NCI-H1048 (cell line): Measurements from ENCODE around the gene PCDHGA2.
"Not testable (repeated sequence)": the region's sequence is repeated elsewhere in the genome, so short reads cannot be mapped to it uniquely, and the experiment has no call there.

Experiments used
- DNase-seq: peaks from one replicate; lab custom pipeline; 2025; lab: John Stamatoyannopoulos, UW

The PCDHGA2 gene

GRCh38 chr5:141346017-141346416 lies 7.5 kb downstream of the PCDHGA2 start:
- not testable (repeated sequence) for DNase-seq

DNA sequence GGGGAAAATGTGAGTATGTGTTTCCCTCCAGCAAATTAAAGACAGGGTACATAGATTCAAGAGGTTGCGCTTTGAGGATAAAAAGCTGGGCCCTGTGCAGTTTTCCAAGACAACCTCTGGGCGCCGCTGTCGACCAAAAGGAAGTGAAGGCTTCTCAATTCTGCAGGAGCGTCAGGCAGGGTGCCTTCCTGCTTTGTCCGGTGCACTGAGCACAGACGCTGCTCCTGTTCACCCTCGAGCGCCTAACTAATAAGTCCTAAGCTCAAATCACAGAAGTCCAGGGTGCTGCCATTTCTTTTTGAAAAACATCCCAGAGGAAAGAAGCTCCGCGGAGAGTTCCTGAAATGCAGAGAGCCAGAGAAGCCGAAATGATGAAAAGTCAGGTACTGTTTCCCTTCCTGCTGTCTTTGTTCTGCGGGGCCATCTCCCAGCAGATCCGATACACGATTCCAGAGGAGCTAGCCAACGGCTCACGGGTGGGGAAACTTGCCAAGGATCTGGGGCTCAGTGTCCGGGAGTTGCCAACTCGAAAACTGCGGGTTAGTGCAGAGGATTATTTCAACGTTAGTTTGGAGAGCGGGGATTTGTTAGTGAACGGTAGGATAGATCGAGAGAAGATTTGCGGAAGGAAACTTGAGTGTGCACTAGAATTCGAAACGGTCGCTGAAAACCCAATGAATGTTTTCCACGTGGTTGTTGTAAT lies 11.5 kb downstream of the PCDHGA2 start, which contains the start of gene PCDHGB1:
Gene PCDHGB1 (plus strand): TSS at position 183 of the 703 bp plus-strand sequence. CDS start 162 bp downstream, at position 345.
- no peak for DNase-seq

- no peak for DNase-seq
These were observed 13.0 kb downstream of the PCDHGA2 start for GRCh38 chr5:141351591-141351990.

GRCh38 chr5:141354900-141355469 lies 16.4 kb downstream of the PCDHGA2 start, which contains the start of gene PCDHGA4:
TSS of gene PCDHGA4 (plus strand) at chr5:141355021. CDS start at chr5:141355108, 87 bp downstream.
- DNase-seq = no peak

DNA sequence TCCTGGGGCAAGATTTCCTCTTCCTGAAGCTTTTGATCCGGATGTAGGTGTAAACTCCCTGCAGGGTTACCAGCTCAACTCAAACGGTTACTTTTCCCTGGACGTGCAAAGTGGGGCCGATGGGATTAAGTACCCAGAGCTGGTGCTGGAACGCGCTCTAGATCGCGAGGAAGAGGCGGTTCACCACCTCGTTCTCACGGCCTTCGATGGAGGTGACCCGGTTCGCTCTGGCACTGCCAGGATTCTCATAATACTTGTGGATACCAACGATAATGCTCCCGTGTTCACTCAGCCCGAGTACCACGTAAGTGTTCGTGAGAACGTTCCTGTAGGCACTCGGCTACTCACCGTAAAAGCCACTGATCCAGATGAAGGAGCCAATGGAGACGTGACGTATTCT lies 17.1 kb downstream of the PCDHGA2 start:
- DNase-seq = no peak

DNA sequence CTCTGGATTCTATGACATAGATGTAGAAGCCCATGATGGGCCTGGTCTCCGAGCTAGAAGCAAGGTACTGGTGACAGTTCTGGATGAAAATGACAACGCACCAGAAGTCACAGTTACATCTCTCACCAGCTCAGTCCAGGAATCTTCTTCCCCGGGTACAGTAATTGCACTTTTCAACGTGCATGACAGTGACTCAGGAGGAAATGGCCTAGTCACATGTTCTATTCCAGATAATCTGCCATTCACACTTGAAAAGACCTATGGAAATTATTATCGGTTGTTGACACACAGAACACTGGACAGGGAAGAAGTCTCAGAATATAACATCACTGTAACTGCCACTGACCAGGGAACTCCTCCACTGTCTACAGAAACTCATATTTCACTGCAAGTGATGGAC lies 17.6 kb downstream of the PCDHGA2 start:
- DNase-seq = no peak

- no peak for DNase-seq
These were observed 18.4 kb downstream of the PCDHGA2 start for GRCh38 chr5:141356950-141357349.

GRCh38 chr5:141359790-141360426 lies 21.3 kb downstream of the PCDHGA2 start, which contains the start of gene PCDHGB2:
TSS of gene PCDHGB2 (plus strand) at chr5:141359994. CDS start at chr5:141360136, 142 bp downstream.
- DNase-seq = no peak

- no peak for DNase-seq
These were observed 22.1 kb downstream of the PCDHGA2 start for GRCh38 chr5:141360685-141361084.

DNA sequence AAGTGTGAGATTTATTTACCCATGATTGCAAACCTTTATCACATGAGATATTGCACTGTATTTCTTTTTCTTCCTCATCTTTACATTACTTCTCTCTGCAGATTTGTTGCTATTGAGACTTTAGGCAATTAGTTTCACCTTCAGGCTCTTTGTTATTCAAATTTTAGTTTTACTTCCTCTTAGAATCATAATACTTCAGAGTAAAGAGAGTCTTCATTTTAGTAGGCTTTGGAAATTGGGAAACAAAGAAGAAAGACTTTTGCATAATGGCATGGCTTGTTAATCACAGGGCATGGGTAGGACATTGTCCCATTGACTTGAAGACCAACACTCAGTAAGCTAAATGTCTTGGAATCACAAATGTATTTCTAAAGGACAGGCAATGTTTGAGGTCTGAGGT lies 24.2 kb downstream of the PCDHGA2 start:
- no peak for DNase-seq

- DNase-seq = no peak
These were observed 25.5 kb downstream of the PCDHGA2 start, which contains the start of gene PCDHGA5 for GRCh38 chr5:141363952-141364660. TSS of gene PCDHGA5 (plus strand) at chr5:141364162. CDS start at chr5:141364331, 169 bp downstream.

GRCh38 chr5:141366016-141366896 lies 27.7 kb downstream of the PCDHGA2 start:
- DNase-seq = no peak

GRCh38 chr5:141369994-141370848 lies 31.7 kb downstream of the PCDHGA2 start, which contains the start of gene PCDHGB3:
TSS of gene PCDHGB3 (plus strand) at chr5:141370242. CDS start at chr5:141370395, 153 bp downstream.
- no peak for DNase-seq

DNA sequence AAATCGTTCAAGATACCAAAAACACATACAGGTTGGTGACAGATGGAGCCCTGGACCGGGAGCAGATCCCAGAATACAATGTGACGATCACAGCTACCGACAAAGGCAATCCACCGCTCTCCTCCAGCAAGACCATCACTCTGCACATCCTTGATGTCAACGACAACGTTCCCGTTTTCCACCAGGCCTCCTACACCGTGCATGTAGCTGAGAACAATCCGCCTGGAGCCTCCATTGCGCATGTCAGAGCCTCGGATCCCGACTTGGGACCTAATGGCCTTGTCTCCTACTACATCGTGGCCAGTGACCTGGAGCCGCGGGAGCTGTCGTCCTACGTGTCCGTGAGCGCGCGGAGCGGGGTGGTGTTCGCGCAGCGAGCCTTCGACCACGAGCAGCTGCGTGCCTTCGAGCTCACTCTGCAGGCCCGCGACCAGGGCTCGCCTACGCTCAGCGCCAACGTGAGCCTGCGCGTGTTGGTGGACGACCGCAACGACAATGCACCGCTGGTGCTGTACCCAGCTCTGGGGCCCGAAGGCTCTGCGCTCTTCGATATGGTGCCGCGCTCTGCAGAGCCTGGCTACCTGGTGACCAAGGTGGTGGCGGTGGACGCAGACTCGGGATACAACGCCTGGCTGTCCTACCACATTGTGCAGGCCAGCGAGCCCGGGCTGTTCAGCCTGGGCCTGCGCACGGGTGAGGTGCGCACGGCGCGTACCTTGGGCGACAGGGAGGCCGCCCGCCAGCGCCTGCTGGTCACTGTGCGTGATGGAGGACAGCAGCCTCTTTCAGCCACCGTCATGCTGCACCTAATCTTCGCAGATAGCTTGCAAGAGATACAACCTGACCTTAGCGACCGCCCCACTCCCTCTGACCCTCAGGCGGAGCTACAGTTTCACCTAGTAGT lies 33.3 kb downstream of the PCDHGA2 start:
- no peak for DNase-seq

DNA sequence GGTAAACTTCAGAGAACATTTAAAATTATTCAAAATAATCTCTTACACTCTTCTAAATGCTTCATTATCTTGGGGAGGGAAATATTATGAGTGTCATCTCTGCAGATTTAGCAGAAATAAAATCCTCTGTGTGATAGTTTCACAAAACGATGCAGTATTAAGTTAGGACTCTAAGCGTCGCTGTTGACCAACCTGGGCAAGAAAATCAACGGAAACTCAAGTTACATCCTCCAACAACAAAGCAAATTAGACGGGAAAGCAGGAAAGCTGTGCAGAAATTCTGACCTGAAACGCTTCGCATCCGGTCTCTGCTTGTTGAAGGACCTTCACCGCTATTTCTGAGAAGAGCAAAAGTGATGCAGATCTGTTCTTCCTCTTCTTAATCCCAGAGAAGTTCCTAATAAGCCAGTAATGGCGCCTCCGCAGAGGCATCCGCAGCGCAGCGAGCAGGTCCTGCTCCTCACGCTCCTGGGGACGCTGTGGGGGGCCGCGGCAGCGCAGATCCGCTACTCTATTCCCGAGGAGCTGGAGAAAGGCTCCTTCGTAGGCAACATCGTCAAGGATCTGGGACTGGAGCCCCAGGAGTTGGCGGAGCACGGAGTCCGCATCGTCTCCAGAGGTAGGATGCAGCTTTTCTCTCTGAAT lies 35.2 kb downstream of the PCDHGA2 start, which contains the start of gene PCDHGA6:
Gene PCDHGA6 (plus strand): TSS at position 219 of the 645 bp plus-strand sequence. CDS start 193 bp downstream, at position 412.
- DNase-seq = no peak

GRCh38 chr5:141374627-141375026 lies 36.1 kb downstream of the PCDHGA2 start:
- no peak for DNase-seq

- DNase-seq = not testable (repeated sequence)
These were observed 37.0 kb downstream of the PCDHGA2 start for GRCh38 chr5:141375444-141376155.
